Measurements from ENCODE around the gene PTPRF. TPM values are rescaled to one million over a fixed set of nuclear protein-coding genes. Genes with fewer than 3 reads are reported as not detected.

Gene PTPRF
- total RNA-seq, 1 donor from 2014 or later, result 290 TPM

DNA sequence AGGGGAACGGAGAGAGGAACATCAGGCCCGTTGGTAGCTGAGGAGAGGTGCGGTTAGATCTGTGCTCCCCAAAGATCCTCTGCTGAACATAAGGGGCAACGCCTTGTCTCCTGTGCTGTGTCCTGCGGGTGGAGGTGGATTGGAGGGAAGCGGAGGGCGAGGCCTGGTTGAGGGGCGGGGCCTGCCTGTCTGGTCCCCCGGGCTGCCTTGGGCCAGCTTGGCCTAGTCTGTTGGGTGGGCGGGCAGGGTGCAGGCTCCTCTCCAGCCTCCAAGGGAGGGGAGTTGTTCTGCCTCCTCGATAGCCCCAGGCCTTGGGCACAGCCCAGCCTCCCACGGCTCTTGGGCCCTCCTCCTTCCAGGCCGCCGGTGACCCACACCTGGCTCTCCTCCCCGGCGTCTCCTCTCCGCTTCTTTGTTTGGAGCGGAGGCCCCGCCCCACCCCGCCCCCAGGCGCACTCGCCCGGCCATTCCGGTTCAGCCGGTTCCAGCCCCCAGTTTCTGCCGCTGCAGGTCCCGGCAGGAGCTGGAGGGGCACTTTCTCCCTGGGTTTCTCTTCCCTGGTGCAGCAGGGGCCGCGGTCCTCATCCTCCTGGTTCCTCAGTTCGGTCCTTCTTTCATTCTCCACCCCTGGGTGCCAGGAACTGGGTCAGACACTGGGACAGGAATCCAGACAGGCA is 19.4 kb downstream of the PTPRF start:
- ATAC-seq (peak; percentile 51), DNase-seq (ENCODE audit: low spot score) (peak; percentile 90)

DNA sequence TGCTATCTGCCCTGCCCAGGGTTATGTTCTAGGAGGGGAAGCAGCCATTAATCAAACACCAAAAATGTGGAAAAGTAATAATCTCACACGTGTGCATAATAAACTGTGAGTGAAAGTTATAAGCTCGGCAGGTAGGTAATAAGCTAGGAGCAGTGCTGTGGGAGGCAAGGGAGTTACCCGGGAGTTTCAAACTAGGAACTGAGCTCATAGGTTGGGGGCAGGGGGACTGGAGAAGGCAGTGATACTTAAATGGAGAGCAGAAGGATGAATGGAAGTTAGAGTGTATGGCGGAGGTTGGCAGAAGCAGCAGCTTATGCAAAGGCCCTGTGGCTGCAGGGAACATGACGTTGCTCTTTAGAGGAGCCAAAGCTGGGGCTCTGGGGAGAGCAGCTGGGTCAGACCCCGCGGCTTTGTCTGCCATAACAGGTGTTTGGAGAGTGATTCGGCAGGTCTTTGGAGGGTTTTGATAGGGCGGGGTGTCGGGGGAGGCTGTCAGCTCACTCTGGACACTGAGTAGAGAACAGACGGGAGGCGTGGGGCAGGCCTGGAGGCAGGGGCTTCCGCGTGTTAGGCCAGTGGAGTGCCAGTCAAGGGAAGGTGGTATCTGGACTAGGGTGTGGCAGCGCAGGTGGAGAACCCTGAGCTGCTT is 20.0 kb downstream of the PTPRF start:
- DNase-seq (ENCODE audit: low spot score), result no peak
- no peak for ATAC-seq

DNA sequence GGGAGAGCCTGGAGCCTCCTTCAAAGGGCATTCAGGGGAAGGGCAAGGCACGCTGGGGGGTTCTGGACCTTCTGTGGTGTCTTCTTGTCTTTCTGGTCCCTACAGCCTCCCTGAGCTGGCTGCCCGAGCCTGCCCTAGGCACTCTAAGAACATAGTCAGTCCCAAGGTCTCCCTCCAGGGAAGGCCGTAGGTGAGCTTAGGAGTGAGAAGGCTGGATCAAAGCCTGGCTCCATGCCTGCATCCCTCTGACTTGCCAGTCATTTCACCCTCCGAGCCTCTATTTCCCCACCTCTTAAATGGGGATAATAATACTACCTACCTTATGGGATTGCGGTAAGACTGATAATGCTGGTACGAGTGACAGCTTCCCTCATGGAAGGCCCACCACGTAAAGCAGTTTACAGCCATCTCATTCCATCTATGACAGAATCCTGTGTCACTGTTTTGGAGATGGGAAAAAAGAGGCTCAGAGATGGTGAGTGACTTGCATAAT is 20.8 kb downstream of the PTPRF start:
- ATAC-seq (no peak), DNase-seq (ENCODE audit: low spot score) (no peak)

DNA sequence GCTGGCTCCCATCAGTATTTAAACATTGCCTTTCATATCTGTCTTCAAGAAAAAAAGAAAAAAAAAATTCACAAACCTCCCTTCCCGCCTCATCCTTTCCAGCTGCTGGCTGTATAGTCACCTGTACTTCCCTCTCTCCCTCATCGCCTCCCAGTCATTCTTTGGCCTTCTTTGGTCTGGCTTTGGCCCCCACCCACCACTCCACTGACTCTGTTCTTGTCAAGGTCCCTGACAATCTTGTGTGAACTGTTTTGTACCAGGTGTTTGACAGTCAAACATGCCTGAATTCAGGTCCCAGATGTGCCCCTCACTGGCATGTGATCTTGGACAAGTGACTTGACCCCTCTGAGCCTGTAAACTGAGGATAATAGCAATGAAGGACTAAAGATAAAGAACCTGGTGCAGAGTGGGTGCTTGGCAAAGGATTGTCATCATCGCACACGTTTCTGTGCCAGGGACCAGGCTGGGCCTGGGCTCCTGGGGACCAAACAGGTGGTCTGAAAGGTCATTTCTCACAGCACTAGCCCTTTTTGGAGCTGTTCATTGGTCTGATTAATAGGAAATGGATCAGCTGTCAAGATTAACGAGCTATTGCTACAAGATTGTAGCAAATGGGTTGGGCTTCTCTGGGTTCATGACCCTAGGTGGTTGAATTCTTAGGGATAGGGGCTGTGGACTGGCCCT is 21.5 kb downstream of the PTPRF start:
- DNase-seq (ENCODE audit: low spot score), result no peak
- ATAC-seq, result no peak

DNA sequence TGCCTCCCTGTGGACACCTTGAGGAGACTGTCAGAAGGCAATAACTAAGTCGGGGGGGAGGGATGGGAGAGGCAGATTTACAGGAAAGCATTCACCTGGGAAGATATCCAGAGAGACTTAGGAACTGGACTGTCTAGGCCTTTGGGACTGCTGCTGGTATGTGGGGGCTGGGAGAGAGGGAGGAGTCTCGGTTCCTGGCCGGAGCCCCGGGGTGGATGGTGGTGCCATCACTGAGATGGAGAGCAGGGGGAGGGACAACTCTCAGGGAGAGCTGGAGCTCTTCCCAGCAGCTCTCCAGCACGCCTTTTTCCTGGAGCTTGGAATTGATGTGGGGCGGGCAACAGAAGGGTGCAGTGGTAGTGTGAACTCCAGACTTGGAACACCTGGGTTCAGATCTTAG is 22.1 kb downstream of the PTPRF start:
- ATAC-seq (peak; percentile 74), DNase-seq (ENCODE audit: low spot score) (peak; percentile 96)

DNA sequence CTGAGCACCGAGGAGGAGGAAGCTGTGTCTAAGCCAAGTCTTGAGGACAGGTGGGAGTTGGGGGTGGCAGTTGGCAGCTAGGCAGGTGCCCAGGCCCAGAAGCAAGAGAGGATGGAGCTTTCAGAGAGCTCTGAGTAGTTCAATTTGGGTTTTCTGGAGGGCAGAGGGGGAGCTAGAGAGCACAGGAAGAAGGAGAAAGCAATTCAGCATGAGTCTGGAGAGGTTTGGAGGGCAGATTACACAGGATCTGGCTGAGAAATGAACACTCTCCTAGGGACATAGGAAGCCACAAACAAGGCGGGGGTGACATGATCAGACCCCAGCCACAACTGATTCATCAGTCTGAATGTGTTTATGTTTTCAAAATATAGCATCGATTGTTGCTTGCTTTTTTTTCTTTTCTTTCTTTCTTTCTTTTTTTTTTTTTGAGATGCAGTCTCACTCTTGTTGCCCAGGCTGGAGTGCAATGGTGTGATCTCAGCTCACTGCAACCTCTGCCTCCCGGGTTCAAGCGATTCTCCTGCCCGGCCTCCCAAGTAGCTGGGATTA is 23.8 kb downstream of the PTPRF start:
- ATAC-seq (no peak), DNase-seq (ENCODE audit: low spot score) (no peak)

DNA sequence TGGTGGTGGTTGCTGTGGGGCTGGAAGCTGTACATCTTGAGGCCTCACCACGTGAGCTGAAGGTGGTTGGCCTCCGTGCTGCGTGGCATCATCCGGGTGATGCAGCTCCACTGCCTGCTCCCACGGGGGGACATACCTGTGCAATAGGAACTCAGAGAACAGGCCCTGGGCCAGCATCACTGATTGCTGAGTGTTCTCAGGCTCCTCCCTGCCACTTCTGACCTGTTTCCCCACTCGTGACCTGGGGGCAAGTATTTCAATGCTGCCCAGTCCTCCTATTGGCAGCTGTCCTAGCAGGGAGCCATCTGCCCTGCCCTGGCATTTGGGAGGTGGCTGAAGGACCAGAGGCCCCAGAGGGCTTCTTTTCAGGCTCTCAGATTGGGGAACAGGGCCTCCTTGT is 26.1 kb downstream of the PTPRF start:
- DNase-seq (ENCODE audit: low spot score) (no peak), ATAC-seq (peak; percentile 4)

GRCh38 chr1:43557744-43558245 is 27.1 kb downstream of the PTPRF start:
- ATAC-seq, result no peak

DNA sequence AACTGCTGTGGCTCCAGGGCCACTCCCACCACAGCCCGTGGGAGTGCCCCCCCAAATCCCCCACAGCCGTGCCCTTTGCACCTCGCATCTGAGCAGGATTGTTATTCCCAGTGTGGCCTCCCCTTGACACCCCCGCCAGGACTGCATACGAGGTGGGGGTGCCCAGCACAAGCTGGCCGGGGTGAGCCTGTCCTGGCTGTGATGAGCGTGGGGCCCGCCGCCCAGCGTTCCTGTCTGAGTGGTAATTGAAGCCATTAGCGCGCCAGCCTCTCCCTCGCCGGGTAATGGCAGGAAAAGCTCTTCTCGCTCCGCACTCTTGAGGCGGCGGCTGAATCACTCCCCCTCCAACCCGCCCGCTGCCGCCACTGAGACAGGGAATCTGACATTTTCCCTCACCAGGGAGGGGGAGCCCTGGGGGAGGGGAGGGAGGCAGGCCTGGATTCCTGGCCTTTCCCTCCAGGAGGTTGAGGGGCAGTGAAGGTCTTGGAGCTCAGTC is 27.7 kb downstream of the PTPRF start:
- DNase-seq (ENCODE audit: low spot score) (no peak), ATAC-seq (no peak)

More at GRCh38 chr1:43557744-43558245, 27.1 kb downstream of the PTPRF start:
- no peak for DNase-seq (ENCODE audit: low spot score)

DNA sequence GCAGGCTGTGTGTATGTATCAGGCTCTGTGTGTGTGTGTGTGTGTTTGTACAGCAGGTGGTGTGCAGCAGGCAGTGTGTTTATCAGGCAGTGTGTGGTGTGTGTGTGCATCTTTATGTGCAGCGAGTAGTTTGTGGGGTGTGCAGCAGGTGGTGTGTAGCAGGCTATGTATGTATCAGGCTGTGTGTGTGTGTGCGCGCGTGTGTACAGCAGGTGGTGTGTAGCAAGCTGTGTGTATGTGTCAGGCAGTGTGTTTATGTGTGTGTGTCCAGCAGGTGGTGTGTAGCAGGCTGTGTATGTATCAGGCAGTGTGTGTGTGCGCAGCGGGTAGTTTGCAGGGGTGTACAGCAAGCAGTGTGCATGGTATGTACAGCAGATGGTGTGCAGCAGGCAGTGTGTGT is 29.0 kb downstream of the PTPRF start:
- DNase-seq (ENCODE audit: low spot score) (no peak), ATAC-seq (no peak)

GRCh38 chr1:43560286-43560685 is 29.6 kb downstream of the PTPRF start:
- DNase-seq (ENCODE audit: low spot score) (no peak), ATAC-seq (no peak)

DNA sequence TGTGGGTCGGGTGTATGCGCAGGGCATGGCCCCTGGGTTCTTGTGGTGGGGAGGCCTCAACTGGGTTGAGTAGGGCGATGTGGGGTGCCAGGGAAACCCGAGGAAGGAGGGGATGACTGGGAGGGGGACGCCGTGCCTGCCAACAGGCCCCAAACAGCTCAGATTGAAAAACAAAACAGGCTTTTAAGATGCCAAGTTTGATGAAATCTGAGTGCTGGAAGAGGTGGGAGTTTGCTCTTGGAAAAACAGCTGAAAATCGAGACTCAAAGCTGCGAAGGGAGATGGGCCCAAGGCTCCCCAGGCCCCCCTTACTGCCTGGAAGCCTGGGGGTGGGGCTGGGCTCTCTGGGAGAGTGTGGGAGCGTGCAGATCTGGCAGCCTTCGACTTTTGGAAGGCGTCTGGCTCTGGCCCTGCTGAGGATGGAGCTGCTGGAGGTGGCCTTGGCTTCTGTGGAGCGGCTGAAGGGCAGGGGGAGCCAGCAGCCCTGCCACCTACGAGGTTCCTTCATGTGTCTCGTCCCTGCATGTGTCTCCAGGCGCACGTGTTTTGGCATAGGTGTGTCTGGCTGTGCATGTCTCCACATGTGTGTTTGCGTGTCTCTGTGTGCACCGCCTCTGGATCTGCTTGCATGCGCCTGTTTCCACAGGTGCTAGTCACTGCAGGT is 33.3 kb downstream of the PTPRF start:
- DNase-seq (ENCODE audit: low spot score), result no peak
- ATAC-seq, result no peak

GRCh38 chr1:43564551-43565348 is 34.1 kb downstream of the PTPRF start:
- no peak for ATAC-seq
- DNase-seq (ENCODE audit: low spot score), result no peak

DNA sequence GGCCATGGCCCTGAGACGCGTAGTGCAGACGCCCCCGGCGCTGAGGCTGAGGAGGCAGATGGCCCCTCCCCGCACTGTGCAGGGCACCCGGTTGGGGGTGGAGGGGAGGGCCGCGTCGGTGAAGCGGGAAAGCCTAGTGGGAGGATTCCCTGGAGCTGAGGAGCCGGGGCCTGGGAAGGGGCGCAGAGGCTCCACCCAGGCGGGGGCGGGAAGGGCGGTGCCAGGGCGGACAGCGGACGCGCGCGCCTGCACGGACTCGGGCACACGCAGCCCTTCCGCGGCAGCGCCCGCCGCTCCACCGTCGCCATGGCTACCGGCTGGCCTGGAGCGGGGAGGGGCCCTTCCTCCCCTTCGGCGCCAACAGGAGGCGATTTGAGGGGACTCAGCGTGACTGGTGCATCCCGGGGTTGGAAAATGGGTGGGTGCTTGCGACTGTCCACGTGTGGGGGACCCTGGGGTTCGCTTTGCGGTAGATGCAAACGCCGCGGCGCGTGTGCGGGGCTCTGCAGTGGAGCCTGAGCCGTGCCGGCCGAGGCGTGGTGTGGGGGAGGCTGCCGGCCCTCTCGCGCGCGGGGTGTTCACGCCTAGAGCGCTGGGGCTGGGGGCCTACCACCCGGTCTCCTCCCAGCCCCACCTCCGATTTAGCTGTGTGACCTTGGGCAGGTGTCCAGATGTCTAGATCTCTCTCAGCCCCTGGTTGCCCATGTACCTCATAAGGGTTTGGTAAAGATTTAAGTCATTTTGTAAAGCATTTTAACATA is 35.1 kb downstream of the PTPRF start:
- no peak for DNase-seq (ENCODE audit: low spot score)
- peak; percentile 55 for ATAC-seq

- no peak for ATAC-seq
These were observed 35.8 kb downstream of the PTPRF start for GRCh38 chr1:43566382-43567044.

GRCh38 chr1:43569175-43569574 is 38.5 kb downstream of the PTPRF start:
- no peak for ATAC-seq
- DNase-seq (ENCODE audit: low spot score), result no peak

More at GRCh38 chr1:43566382-43567044, 35.8 kb downstream of the PTPRF start:
- no peak for DNase-seq (ENCODE audit: low spot score)

GRCh38 chr1:43570277-43570676 is 39.6 kb downstream of the PTPRF start:
- ATAC-seq (no peak), DNase-seq (ENCODE audit: low spot score) (no peak)

DNA sequence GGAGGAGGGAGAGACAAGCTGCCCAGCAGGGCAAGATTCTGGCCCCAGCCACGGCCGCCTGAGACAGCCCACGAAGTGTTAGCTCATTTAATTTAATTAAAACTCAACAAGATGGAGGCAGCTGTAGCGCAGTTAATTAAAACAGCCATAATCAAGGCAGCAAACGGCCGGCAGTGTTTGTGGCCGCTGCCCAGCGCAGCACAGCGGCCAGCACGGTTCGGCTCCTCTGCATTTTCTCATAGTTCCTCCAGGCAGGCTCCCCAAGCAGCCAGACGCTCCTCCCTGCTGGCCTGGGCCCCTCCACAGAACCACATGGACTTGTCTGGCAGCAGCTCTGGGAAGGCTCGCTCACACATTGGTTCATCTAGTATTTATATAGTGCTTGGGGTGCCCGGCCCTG is 40.0 kb downstream of the PTPRF start:
- DNase-seq (ENCODE audit: low spot score), result no peak
- no peak for ATAC-seq

DNA sequence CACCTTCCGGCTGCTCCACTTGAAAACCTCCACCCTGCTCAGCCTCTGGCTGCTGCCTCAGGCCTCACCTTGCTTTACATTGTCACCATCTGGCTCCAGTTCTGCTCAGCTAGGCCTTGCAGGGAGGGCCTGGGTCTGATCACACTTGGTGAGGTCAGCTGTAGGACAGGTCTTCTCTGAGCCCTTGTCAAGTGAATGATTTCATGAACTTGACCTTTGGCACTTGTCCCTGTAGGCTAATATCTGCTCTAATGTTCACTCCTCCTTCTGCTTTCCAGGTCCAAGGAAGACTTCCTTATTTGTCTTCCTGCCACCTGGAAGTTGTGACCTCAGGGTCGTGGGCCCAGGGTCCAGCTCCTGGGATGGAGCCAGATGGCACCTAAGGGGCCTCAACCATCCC is 41.4 kb downstream of the PTPRF start:
- peak; percentile 76 for ATAC-seq

More for the DNA sequence above, 41.4 kb downstream of the PTPRF start:
- DNase-seq (ENCODE audit: low spot score), result no peak
